HT-29 (cell line): Measurements from ENCODE around the gene ATP12A. TPM values are rescaled to one million over a fixed set of nuclear protein-coding genes. Genes with fewer than 3 reads are reported as not detected.

Experiments used
- DNase-seq: peaks from one replicate; pipeline ENCODE4 v3.0.0-alpha.2; 2015; ENCODE audit warnings: low spot score
- total RNA-seq: library from RNA; depleted of rRNA; stranded (reverse); fragments of >200 nt; shearing (Covaris generic); gene quantifications from 2 replicates; pipeline ENCODE4 v1.2.3, GENCODE V29; 2014

ATP12A gene
- total RNA-seq, 1 experiment from 2014 or later, result not detected

- DNase-seq, result no peak
These were observed 17.2 kb upstream of the ATP12A start for GRCh38 chr13:24663089-24663395.

- DNase-seq, result no peak
These were observed 16.6 kb upstream of the ATP12A start for GRCh38 chr13:24663586-24663985.

- DNase-seq, result no peak
These were observed 15.3 kb upstream of the ATP12A start for GRCh38 chr13:24664726-24665409.

- DNase-seq, result no peak
These were observed 11.7 kb upstream of the ATP12A start for GRCh38 chr13:24668511-24668910.

GRCh38 chr13:24668955-24669582, 11.1 kb upstream of the ATP12A start:
- peak; percentile 40 for DNase-seq

GRCh38 chr13:24670174-24670573, 10.0 kb upstream of the ATP12A start:
- DNase-seq, result no peak

- DNase-seq, result peak; percentile 71
These were observed 9.2 kb upstream of the ATP12A start for GRCh38 chr13:24670961-24671381.

- DNase-seq, result peak; percentile 94
These were observed 8.7 kb upstream of the ATP12A start for GRCh38 chr13:24671386-24672113.

- no peak for DNase-seq
These were observed 7.8 kb upstream of the ATP12A start for GRCh38 chr13:24672141-24673132.

GRCh38 chr13:24675806-24676570, 4.2 kb upstream of the ATP12A start:
- no peak for DNase-seq

GRCh38 chr13:24678151-24678550, 2.1 kb upstream of the ATP12A start:
- DNase-seq, result no peak

- no peak for DNase-seq
These were observed 522 bp upstream of the ATP12A start for GRCh38 chr13:24679686-24680085.

- no peak for DNase-seq
These were observed 855 bp downstream of the ATP12A start for GRCh38 chr13:24680921-24681604.

- no peak for DNase-seq
These were observed 1.7 kb downstream of the ATP12A start for GRCh38 chr13:24681930-24682329.

- no peak for DNase-seq
These were observed 2.1 kb downstream of the ATP12A start for GRCh38 chr13:24682353-24682752.

GRCh38 chr13:24683351-24683750, 3.1 kb downstream of the ATP12A start:
- no peak for DNase-seq

- DNase-seq, result peak; percentile 89
These were observed 3.8 kb downstream of the ATP12A start for GRCh38 chr13:24683838-24684599.

GRCh38 chr13:24684600-24684998, 4.4 kb downstream of the ATP12A start:
- DNase-seq, result no peak

GRCh38 chr13:24685314-24685713, 5.1 kb downstream of the ATP12A start:
- DNase-seq, result no peak

- DNase-seq, result no peak
These were observed 7.4 kb downstream of the ATP12A start for GRCh38 chr13:24687611-24688010.
